AG20443 (cell line): ENCODE results near the gene FCGBP.
"Not testable (repeated sequence)": the region's sequence is repeated elsewhere in the genome, so short reads cannot be mapped to it uniquely, and the experiment has no call there.

Experiments
- DNase-seq: peaks from one replicate; pipeline ENCODE4 v3.0.0; 2012; ENCODE audit warnings: low spot score, mixed read lengths

Gene FCGBP

GRCh38 chr19:39934584-39935363, at the start of gene FCGBP:
Gene FCGBP, minus strand, starts transcription at chr19:39934634.
- no peak for DNase-seq

- DNase-seq: no peak
Observed at GRCh38 chr19:39983695-39984300, 49.4 kb upstream of the FCGBP start.

- no peak for DNase-seq
Observed at GRCh38 chr19:39982883-39983282, 48.4 kb upstream of the FCGBP start.

- DNase-seq: no peak
Observed at GRCh38 chr19:39974377-39975155, 40.1 kb upstream of the FCGBP start.

- peak; percentile 33 for DNase-seq
Observed at GRCh38 chr19:39971380-39972035, 37.1 kb upstream of the FCGBP start.

DNA sequence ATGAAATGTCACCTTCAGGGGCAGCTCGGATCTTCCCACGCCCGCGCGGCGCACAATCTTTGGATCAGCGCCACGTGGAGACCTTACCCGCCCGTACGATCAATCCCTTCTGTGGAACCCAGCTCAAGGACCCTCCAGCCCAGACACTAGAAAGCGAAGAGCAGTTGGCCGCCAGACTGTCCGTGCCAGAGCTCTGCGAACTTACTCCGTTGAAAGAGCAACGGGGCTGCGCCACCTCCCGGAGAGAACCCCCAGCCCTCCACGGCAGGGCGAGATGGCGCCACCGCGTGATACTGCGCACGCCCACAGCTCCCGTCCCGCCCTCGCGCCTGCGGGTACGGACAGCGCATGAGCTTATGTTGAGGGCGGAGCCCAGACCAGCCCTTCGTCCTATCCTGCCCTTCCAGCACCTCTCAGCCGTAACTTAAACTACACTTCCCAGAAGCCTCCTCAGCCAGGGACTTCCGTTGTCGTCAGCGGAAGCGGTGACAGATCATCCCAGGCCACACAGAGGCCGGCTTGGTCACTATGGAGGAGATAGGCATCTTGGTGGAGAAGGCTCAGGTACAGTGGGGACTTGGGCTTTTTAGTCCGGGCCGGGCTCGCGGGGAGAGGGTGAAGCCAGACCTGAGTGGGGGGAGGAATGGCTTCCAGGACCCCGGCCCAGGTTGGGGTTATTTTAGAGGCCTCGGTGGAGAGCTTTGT, 36.4 kb upstream of the FCGBP start, which contains the start of gene PSMC4:
PSMC4 (plus strand) TSS at position 491 of the 705 bp plus-strand sequence; CDS start at position 529, 38 bp downstream.
- peak; percentile 100 for DNase-seq

- DNase-seq: no peak
Observed at GRCh38 chr19:39970425-39970674, 35.9 kb upstream of the FCGBP start.

GRCh38 chr19:39969681-39970424, 35.4 kb upstream of the FCGBP start:
- DNase-seq: no peak

- no peak for DNase-seq
Observed at GRCh38 chr19:39969266-39969665, 34.8 kb upstream of the FCGBP start.

DNA sequence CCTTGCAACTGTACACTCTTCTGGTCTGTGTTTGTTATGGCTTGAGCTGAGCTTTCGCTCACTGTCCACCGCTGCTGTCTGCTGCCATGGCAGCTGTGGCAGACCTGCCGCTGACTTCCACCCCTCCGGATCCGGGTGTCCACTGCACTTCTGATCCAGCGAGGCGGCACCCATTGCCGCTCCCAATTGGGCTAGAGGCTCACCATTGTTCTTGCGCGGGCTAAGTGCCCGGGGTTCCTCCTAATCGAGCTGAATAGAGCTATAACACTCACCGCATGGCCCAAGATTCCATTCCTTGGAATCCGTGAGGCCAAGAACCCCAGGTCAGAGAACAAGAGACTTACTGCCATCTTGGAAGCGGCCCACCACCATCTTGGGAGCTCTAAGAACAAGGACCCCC, 34.4 kb upstream of the FCGBP start:
- DNase-seq: no peak

DNA sequence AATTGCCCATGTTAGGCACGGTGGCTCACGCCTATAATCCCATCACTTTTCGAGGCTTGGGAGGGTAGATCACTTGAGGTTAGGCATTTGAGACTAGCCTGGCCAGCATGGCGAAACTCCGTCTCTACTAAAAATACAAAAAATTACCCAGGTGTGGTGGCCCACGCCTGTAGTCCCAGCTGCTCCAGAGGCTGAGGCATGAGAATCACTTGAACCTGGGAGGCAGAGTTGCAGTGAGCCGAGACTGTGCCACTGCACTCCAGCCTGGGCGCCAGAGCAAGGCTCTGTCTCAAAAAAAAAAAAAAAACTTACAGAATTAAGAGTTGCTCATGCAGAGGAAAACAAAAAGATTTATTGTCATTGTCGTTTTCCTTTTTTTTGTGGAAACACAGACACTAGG, 33.1 kb upstream of the FCGBP start:
- DNase-seq: no peak

- no peak for DNase-seq
Observed at GRCh38 chr19:39966617-39967016, 32.2 kb upstream of the FCGBP start.

GRCh38 chr19:39963898-39964297, 29.5 kb upstream of the FCGBP start:
- DNase-seq: no peak

DNA sequence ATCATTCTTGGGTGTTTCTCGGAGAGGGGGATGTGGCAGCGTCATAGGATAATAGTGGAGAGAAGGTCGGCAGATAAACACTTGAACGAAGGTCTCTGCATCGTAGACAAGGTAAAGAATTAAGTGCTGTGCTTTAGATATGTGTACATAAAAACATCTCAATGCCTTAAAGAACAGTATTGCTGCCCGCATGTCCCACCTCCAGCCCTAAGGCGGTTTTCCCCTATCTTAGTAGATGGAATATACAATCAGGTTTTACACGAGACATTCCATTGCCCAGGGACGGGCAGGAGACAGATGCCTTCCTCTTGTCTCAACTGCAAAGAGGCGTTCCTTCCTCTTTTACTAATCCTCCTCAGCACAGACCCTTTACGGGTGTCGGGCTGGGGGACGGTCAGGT, 25.0 kb upstream of the FCGBP start:
- not testable (repeated sequence) for DNase-seq

DNA sequence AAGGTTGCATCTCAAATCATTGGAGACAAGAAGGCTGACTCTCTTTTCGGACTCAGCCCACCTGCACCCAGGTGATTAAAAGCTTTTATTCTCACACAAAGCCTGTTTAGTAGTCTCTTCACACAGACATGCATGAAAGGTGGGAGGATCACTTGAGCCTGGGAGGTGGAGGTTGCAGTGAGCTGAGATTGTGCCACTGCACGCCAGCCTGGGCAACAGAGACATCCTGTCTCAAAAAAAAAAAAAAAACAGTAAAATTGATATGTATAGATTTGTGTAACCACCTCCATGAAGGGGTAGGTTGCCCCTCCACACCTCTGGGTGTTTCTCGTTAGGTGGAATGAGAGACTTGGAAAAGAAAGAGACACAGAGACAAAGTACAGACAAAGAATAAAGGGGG, 24.5 kb upstream of the FCGBP start:
- not testable (repeated sequence) for DNase-seq

GRCh38 chr19:39957886-39958285, 23.5 kb upstream of the FCGBP start:
- not testable (repeated sequence) for DNase-seq

DNA sequence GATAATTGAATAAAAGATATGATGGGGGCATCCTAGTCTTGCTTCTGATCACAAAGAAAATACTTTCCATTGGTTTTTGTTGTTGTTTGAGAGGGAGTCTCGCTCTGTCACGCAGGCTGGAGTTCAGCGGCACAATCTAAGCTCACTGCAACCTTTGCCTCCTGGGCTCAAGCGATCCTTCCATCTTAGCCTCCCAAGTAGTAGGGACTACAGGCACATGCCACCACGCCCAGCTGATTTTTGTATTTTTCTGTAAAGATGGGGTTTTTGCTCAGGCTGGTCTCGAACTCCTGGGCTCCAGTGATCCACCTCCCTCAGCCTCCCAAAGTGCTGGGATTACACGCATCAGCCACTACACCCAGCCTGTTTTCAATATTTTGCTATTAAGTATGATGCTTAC, 19.5 kb upstream of the FCGBP start:
- no peak for DNase-seq

DNA sequence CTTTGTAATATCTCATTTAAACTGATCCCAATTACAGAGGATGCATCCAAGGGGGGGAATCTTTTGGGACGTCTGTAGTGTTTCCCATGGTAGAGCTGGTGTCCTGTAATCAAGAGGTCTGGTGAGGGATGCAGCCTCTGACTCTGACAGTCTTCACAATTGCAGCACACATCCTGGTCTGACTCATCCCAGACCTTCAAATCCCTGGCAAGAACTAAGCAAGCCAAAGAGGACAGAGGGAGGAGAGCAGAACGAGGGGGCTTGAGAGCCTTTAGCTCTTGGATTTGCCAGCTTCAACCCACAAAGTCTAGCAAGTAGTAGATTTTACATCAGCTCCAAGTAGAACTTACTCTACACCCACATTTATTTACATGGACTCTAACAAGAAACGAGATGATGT, 17.3 kb upstream of the FCGBP start:
- DNase-seq: peak; percentile 49

GRCh38 chr19:39951065-39951650, 16.7 kb upstream of the FCGBP start:
- no peak for DNase-seq

- DNase-seq: no peak
Observed at GRCh38 chr19:39949026-39949747, 14.8 kb upstream of the FCGBP start.
